K562 (cell line): Measurements from ENCODE around the gene OGDH.

ENCODE experiments used
- CCNT2 ChIP-seq: IDR thresholded peaks from 2 replicates; pipeline ENCODE4 v1.6.1; 2011; ENCODE audit warnings: borderline replicate concordance, low read depth, mild to moderate bottlenecking, moderate library complexity, mixed read lengths, low read length; ENCODE audit not compliant: insufficient read length; ENCODE audit errors: extremely low read depth
- ZBED1 ChIP-seq: IDR thresholded peaks from 2 replicates; pipeline ENCODE4 v1.6.1; 2014
- TF ChIP-seq, protein P1 (sequence below): fragments of 250-450 bp; sonication (Bioruptor Pico); IDR thresholded peaks from 2 replicates; pipeline ENCODE4 v1.5.0; 2021

GRCh38 chr7:44573464-44574286, 32.8 kb upstream of the OGDH start, which contains the start of gene DDX56:
- TF ChIP-seq ZBED1 (0 out of 2 replicates have a peak, but pooled peaks have one; percentile 59), CCNT2 (no peak)
- TF ChIP-seq, protein P1, sequence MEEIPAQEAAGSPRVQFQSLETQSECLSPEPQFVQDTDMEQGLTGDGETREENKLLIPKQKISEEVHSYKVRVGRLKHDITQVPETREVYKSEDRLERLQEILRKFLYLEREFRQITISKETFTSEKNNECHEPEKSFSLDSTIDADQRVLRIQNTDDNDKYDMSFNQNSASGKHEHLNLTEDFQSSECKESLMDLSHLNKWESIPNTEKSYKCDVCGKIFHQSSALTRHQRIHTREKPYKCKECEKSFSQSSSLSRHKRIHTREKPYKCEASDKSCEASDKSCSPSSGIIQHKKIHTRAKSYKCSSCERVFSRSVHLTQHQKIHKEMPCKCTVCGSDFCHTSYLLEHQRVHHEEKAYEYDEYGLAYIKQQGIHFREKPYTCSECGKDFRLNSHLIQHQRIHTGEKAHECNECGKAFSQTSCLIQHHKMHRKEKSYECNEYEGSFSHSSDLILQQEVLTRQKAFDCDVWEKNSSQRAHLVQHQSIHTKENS = no peak
